ENCODE data around the gene F10.

GRCh38 chr13:113082198-113083021, 40.2 kb upstream of the F10 start:
- TF ChIP-seq SUZ12 (IDR thresholded peaks at IDR 0.05; ENCODE audit: extremely low read depth, insufficient read depth, insufficient read length): no peak
- TF ChIP-seq YY1 (IDR thresholded peaks at IDR 0.05; ENCODE audit: insufficient read depth, insufficient read length): no peak
- TF ChIP-seq ZNF274 (IDR thresholded peaks at IDR 0.05; ENCODE audit: low read depth, low read length): no peak

Data from NT2/D1 (cell line).